Putamen (tissue), 1 donor: ENCODE measurements around the gene LIG1.
"Not testable (repeated sequence)": the region's sequence is repeated elsewhere in the genome, so short reads cannot be mapped to it uniquely, and the experiment has no call there.

Source experiments
- DNase-seq: peaks from one replicate; pipeline ENCODE4 v3.0.0-alpha.2; 2016; ENCODE audit warnings: low spot score

The LIG1 gene

DNA sequence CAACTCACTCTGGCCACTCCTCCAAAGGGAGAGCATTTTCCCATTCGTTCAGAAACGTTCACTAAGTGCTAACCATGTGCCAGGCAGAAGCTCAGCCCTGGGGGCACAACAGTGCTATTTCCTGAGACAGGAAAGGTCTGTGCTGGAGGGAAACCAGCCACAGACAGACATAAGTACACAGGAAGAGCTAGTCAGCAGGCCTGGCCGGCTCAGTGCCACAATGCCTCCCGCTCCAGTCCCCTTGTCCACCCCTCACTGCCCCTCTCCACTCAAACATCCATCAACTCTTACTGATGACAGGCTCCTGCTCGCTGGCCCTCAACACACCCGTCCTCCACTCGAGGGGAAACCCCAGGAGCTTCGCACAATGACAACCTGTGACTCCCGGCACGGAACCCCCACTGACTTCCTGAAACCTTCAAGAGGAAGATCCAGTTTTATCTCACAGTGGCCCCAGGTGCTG is 48.2 kb downstream of the LIG1 start:
- DNase-seq, result no peak

DNA sequence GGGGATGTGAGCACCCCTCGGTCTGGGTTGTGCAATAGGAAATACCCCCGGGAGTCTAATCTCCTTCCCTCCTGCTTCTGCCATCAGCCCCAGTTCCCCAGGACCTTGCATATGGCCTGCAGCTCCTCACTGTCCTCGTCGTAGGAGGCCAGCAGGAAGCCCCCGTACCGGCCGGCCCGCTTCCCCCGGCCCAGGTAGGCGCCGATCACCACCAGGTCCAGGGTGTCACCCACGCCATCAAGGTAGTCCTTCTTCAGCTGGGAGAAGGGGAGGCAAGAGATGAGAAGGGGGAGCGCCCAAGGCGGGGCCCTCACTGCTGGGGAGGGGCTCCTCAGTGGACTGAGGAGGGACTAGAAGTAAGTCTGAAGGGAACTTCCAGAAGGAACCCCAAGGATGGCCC is 49.1 kb downstream of the LIG1 start:
- DNase-seq, result no peak

DNA sequence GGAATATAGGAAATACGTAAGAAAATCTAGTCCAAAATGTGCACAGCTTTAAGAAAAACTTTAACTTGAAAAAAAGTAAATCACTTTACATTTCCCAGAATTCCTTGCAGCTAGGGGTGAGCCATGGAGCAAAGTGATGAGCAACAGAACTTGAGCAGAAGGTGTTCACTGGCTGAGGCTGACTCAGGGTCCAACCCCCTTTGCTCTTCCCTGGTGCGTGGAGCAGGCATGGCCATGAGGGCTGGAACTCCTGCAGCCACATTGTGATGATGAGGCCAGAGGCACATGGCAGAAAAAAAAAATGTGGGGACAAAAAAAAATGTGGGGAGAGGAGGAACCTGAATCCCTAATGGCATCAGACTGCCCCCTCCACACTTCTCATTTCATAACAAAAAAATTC is 49.6 kb downstream of the LIG1 start:
- no peak for DNase-seq

DNA sequence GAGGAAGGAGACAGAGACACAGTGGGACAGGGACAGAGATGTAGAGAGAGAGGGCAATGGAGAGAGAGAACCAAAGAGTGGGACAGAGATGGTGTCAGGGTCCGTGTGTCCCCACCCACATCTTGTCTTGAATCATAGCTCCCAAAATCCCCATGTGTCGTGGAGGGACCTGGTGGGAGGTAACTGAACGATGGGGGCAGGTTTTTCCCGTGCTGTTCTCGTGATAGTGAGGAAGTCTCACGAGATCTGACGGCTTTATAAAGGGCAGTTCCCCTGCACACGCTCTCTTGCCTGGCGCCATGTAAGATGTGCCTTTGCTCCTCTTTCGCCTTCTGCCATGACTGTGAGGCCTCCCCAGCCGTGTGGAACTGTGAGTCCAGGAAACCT is 52.0 kb downstream of the LIG1 start:
- no peak for DNase-seq

DNA sequence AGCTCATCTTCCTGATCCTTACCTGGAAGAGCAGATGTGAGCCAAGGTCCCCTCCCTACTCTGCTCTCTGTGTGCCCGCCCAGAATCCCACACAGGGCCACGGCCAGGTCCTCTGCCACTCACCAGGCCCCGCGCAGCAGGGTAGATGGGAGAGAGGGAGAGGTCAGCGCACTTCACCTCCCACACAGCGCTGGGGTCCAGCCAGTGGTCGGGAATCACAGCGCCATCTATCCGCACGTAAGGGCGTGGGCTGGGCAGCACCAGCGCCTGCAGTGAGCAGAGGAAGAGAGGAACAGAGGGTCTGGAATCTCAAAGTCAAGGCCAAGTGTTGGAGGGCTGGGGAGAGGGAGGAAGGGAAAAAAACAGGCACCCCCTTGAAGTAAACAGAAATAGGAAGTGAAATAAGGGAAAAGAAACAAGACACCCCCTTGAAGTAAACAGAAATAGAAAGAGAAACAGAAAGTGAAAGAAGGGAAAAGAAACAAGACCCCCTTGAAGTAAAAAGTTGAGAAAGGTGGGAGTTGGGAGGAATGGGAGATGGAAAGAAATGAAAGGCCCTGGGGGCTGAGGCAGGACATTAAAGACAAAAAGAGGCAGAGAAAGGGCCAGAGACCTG is 52.5 kb downstream of the LIG1 start:
- DNase-seq, result no peak

DNA sequence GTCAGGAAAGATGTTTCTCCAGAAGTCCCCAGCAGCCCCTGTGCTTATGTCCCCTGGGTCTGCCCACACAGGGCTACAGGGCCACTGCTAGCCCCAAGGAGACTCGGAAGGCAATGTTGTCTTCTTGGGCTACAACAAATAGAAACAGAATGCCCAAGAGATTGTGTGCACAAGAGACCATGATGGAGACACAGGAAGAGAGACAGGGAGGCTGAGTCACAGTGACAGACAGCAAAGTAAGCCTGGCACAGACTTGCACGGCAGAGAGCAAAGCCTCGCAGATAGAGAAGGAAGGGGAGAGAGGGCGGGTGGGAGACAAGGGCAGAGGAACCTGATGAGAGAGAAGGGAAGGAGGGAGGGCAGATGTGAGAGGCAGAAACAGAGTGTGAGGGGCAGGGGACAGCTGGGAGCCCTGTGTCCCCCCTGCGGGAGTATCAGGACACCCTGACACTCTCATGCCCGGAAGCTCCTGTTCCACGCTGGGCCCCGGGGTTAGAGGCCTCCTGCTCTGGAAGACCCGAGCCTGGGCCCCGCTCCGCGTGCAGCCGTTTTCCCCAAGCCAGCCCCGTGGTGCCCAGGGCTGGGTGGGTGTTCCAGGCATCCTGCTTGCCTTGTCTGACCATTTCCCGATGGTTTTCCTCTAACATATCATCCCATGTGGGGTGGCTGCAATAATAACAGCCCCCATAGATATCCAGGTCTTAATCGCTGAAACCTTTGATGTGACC is 56.8 kb downstream of the LIG1 start:
- no peak for DNase-seq

DNA sequence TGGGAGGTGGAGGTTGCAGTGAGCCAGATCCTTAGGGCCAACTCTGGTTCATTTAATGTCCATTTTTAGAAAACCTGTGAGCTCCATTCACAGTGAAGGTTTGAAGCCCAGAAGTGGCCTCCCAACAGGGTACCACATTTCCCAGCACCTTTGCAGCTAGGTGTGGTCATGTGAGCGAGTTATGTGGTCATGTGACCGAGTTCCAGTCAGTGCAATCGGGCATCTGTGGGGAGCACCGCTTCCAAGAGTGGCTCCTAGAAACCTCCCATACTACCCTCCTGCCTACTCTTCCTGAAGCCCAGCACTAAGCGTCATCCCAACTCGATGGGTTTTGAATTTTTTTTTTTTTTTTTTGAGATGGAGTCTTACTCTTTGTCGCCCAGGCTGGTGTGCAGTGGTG is 58.9 kb downstream of the LIG1 start:
- no peak for DNase-seq

DNA sequence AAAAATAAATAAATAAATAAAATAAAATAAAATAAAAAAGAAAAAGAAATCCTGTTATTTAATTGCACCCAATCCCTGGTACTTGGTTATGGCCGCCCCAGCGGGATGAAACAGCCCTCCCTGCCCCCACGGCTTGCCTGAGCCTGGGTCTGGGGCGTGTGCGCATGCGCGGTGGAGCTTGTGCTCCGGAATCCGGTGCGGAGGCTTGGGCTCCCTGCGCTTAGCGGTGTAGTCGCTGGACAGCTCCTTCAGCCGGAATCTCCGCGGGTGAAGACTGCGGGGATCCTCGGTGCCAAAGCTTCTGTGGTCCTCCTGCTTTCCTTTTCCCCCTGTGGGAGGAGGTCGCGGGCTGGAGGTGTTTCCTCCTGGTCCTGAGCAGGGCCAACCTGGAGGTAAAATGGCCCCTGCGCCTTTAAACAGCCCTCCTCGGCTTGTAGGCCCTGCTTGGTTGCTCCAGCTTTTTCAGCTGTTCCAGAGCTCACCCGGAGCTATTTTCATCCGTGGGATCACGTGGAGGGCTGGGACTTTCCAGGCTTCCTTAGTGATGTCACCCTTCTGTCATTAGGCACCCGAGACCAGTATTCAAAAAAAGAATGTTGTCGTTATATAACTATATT is 59.7 kb downstream of the LIG1 start, which contains the start of gene PLA2G4C:
TSS of gene PLA2G4C (minus strand) at position 468 of the 617 bp plus-strand sequence. CDS start 4,288 bp downstream, outside the sequence.
- DNase-seq, result peak; percentile 94

DNA sequence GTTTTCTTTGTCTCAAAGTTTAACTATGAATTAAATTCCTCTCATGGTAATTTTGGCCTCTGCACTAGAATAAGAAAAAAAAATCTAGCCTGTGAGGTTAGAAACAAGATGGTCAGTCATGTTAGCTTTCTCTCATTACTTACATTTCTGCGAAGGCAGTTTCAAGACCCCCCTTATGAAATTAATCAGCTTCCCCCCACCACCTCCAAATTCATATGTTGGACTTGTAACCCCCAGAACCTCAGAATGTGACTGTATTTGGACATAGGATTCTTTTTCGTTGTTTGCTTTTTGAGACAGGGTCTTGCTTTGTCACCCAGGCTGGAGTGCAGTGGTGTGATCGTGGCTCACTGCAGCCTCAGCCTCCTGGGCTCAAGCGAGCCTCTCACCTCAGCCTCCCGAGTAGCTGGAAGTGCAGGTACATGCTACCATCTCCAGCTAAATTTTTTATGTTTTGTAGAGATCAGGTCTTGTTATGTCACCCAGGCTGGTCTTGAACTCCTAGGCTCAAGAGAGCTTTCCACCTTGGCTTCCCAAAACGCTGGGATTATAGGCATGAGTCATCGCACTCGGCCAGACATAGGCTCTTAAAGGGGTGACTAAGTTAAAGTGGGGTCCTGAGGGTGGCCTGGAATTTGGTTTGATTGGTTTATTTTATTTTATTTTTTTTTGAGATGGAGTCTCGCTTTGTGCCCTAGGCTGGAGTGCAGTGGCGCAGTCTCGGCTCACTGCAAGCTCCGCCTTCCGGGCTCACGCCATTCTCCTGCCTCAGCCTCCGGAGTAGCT is 61.0 kb downstream of the LIG1 start:
- DNase-seq, result no peak

DNA sequence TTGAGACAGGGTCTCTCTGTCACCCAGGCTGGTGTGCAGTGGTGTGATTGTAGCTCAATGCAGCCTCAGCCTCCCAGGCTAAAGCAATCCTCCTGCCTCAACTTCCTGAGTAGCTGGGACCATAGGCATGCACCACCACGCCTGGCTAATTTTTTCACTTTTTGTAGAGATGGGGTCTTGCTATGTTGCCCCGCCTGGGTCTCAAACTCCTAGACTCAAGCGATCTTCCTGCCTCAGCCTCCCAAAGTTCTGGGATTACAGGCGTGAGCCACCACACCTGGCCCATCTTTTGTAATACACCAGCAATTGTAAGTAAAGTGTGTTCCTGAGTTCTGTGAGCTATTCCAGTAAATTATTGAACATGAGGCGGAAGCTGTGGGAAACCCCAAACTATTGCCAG is 66.2 kb downstream of the LIG1 start:
- no peak for DNase-seq

DNA sequence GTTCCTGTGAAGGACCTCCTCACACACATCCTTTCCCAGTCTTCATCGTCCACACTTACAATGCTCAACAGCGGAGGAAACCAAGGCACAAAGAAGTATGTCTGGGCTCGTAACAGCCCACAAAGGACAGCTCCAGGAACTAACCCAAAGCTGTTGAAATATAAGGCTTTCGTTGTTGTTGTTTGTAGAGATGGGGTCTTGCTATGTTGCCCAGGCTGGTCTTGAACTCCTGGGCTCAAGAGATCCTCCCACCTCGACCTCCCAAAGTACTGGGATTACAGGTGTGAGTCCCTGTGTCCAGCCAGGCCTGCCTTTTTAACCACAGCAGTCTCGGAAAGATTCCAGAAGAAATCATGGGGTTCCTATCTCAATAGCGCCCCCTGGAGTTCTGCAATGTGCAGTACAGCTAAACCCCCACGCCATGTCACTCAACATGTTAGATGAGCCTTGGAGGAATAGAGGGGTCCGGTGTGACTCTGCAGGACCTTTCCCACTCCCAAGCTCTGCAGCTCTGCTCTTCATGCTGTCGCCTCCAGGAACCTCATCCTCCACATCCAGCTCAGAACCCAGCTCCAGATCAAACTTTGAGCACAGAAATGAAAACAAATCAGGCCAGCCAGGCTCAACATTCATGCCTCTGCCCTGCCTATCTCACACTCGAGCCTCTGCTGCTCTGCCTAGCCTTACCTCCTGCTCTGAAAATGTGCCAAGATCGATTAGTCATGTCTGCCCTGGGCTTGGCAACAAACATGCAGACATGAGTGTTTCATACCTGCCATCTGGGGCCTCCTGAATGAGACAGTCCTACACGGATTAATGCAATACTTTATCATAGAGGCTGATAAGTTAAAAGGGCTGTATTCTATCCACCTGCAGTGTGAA is 67.0 kb downstream of the LIG1 start:
- no peak for DNase-seq

DNA sequence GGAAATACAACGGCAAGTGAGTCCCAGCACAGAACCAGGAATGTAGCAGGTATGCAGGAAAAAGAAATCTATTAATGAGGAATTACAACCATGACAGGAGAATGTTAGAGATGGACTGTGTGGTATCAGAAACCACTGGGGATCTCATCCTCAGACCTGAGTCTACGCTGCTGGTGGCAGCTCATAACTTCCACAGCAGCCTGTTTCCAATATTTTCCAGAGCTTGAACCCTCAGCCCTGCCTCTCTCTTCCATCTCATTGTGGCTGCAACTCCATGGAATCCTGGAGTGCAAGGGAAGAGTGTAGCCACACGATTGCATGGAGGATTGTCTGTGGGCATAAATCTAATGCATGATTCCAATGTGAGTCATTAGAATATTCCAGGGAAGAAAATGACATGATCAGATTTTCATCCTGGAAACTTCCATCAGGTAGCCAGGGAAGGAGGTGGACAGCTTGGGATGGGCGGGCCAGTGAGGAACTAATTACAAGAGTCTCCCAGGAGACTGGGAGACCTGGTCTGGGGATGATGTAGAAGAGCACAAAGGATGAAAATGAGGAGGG is 74.5 kb downstream of the LIG1 start:
- DNase-seq, result no peak

DNA sequence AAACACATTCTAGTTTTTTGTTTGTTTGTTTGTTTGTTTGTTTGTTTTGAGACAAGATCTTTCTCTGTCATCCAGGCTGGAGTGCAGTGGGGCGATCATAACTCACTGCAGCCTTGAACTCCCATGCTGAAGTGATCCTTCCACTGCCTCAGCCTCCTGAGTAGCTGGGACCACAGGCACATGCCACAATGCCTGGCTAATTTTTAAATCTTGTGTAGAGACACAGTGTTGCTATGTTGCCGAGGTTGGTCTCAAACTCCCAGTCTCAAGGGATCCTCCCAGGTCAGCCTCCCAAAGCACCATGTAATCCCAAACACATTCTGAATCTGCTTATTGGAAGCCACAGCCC is 75.3 kb downstream of the LIG1 start:
- no peak for DNase-seq

DNA sequence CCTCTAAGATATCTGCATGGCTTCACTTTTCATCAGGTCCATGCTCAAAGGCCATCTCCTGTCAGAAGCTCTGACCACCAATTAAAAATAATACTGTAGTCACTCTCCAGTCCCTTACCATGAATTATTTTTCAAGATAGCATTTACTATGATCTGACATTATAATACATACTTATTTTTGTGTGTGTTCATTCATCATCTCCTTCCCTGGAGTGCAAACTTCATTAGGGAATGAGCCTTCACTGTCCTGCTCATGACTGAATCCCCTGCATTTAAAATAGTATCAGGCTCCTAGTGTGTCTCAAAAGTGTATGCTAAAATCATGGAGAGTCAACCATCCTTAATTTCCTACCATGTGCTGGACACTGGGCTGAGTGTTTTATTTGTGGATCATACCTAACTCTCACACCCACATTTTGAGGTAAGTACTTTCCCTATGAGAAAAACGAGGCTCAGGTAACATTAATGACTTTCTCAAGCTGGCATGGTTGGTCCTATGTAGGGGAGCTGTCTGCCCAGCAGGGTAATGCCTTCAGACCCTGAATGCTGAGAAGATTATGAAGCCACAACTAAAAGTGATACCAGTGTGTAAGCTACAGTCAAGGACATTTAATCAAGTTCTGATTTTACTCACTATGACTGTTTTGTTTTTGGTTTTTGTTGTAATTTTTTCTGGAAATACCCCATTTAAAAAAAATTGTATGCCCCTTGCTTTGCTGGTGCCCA is 75.9 kb downstream of the LIG1 start:
- DNase-seq, result no peak

DNA sequence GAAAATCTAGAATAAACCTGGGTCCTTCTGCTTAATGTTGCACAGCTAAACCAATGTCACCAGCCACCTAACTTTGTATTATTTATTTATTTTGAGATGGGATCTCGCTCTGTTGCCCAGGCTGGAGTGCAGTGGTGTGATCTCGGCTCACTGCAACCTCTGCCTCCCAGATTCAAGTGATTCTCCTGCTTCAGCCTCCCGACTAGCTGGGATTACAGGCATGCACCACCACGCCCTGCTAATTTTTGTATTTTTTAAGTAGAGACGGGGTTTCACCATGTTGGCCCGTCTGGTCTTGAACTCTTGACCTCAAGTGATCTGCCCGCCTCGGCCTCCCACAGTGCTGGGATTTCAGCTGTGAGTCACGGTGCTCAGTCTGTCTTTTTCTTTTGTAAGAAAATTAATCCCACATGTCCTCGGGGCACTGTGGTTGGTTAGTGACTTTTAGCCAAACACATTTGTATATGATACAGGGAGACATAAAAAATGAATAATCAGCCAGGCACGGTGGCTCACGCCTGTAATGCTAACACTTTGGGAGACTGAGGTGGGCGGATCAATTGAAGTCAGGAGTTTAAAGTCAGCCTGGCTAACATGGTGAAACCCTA is 78.9 kb downstream of the LIG1 start:
- not testable (repeated sequence) for DNase-seq

DNA sequence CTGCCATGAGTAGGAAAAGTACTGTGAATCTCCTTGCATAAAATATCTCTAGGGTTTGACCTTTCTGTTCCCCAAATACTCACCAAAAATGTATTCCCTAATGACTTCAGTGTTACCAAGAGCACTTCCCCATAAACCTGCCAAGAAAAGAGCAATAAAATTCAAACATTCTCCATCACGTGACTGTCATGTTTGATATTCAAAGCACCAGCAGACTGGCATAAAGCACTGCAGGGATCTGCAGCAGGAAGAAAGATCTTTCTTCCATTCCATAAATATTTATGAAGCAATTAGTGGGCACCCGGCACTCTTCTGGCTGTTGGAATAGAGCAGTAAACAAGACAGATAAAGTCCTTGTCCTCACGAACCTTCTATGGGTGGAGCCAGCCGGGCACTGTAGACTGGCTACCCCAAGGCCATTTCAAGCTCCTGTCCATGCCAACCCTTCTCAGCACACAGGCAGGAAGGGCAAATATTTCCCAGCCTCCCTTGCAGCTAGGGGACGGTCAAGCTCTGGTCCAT is 79.8 kb downstream of the LIG1 start:
- DNase-seq, result peak; percentile 39

DNA sequence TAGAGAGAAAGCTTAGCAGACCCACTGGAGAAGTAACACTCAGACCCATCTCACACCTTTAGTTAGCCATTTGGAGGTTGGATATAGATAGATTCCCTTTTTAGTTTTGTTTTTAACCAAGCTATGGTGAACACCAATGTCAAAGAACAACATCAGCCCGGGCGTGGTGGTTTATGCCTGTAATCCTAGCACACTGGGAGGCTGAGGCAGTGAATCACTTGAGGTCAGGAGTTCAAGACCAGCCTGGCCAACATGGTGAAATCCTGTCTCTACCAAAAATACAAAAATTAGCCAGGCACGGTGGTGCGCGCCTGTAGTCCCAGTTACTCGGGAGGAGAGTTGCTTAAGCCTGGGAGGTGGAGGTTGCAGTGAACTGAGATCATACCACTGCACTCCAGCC is 81.2 kb downstream of the LIG1 start:
- DNase-seq, result not testable (repeated sequence)

DNA sequence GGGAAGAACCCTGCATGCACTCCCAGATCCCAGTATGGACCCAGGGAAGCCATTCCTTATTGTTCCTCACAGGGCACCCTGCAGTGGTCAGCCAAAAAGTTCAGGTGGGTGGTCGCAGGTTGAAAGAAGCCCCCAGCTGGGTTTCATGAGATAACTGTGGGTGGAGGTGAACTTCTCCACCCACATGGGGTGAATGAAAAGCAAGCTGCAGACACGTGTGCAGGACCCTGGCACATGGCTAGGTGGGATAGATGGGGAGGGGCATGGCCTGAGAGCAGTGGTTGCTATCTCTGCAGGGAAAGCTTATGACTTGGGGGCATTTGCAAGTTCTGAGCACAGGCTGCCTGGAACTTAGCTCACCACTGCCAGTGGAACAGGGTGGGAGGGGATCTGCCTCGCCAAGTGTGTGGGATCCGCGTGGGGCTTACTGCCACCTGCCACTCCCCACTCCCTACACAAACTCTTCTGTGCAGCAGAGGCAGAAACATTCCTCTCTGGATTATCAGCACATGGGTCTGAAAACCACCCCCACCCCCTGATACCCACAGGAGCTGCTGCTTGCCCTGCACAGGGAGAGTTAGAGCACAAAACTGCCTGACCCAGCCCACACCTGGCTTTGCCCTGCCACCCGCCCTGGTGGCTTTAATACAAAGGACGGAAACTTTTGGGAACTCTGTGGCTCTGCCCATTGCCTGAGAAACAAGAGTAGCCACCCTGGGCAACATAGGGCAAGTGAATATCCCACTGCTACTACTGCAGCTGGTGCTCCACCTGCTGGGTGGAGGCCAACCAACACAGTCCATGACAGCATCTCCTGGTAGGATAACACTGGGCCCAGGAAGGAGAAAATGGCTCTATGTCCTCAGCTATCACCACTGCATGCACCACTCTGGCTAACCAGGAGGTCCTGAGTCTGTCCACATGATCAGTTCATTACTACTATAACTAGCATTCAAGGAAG is 84.0 kb downstream of the LIG1 start:
- no peak for DNase-seq

DNA sequence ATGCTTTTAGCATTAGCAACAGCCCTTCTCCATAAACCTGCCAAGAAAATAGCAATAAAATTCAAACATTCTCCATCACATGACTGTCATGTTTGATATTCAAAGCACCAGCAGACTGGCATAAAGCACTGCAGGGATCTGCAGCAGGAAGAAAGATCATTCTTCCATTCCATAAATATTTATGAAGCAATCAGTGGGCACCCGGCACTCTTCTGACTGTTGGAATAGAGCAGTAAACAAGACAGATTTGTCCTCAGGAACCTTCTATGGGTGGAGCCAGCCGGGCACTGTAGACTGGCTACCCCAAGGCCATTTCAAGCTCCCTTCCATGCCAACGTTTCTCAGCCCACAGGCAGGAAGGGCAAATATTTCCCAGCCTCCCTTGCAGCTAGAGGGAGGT is 85.1 kb downstream of the LIG1 start:
- DNase-seq, result no peak
